GM13977 (cell line): ENCODE measurements around the gene PCBP3.
"Not testable (repeated sequence)": the region's sequence is repeated elsewhere in the genome, so short reads cannot be mapped to it uniquely, and the experiment has no call there.

Source experiments
- DNase-seq: peaks from one replicate; pipeline ENCODE4 v3.0.0; 2012; ENCODE audit warnings: low spot score
- CTCF ChIP-seq: IDR thresholded peaks from 2 replicates; pipeline ENCODE4 v1.5.1; 2012; ENCODE audit warnings: mild to moderate bottlenecking, control low read depth; ENCODE audit not compliant: insufficient read depth; ENCODE audit errors: extremely low read depth, missing control alignments
- in situ Hi-C: fragments of 300-500 bp; cut with MboI; formaldehyde crosslinking; loops from one replicate; pipeline ENCODE4 v1.12.0; 2022; ENCODE audit warnings: low sequenced_read_pairs, low pct_unique_long_range_greater_than_20kb, mixed read lengths, inconsistent platforms; ENCODE audit not compliant: unreplicated experiment

The PCBP3 gene

DNA sequence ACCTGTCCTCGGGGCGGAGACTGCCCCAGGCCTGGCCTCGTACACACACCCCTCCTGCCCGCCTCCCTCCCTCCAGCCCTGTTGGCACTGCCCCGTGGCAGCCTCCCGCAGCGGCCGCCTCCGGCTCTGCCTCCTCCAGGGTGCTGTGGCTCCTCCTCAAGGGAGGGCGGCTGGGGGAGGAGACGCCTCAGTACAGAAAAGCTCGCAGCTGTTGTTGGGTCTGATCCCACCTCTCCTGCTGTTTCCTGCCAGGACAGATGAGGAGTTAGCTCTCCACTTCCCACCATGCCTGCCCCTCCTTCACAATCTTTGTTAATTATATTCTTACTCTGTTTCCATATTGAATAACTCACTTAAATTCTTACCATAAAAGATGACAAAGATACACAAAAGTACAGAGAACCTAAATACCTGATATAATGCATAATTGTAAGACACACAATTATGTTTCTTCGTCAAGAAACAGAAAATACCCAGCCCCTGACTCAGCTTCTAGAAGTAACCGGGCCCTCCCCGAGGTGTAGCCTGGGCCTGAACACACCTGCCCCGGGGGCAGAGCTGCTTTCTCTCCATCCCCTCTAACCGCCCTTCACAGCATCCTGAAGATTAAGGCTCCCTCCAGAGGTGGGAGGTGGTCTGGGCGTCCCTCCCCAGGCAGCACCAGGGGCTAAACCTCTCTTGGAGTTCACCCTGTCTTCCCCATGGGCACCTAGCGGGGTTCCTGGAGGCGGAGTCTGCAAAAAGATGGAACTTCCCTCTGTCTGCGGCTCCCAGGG, 307.4 kb downstream of the PCBP3 start:
- DNase-seq, result no peak
- TF ChIP-seq CTCF, result no peak
- in situ Hi-C loops, result no loop called here

- in situ Hi-C loops, result no loop called here
- TF ChIP-seq CTCF, result no peak
- no peak for DNase-seq
These were observed 308.2 kb downstream of the PCBP3 start for GRCh38 chr21:45951676-45952075.

DNA sequence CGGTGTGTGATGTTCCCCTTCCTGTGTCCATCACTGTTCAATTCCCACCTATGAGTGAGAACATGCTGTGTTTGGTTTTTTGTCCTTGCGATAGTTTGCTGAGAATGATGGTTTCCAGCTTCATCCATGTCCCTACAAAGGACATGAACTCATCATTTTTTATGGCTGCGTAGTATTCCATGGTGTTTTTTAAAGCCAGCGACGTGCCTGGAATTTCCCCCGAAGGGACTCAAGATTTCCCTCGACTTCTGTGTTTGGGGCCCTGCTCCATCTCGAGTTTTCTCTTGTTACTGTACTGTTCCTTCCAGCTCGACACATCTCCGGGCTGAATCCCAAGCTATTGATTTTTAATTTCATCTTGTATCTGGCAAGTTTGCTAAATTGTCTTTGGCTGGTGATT, 309.0 kb downstream of the PCBP3 start:
- DNase-seq, in situ Hi-C loops: not testable (repeated sequence)

DNA sequence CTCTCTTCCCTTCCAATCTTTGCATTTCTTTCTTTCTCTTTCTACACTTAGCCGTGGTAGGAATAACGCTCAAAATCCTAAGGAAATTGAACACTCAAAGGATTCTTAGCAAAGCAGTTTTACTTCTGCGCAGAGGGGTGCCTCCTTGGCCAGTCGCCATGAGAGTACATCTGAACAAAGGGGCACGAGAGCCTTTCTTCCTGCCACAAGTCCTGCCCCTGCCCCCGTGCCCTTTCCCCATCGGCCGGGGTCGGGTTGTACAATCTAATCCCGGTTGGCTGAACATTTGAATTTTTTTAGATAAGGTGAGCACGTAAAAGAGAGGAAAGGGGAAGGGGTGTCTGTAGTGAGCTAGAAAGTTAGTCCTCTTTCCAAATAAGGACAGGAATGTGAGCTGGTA, 309.4 kb downstream of the PCBP3 start:
- no peak for TF ChIP-seq CTCF
- in situ Hi-C loops, result no loop called here
- DNase-seq, result no peak

DNA sequence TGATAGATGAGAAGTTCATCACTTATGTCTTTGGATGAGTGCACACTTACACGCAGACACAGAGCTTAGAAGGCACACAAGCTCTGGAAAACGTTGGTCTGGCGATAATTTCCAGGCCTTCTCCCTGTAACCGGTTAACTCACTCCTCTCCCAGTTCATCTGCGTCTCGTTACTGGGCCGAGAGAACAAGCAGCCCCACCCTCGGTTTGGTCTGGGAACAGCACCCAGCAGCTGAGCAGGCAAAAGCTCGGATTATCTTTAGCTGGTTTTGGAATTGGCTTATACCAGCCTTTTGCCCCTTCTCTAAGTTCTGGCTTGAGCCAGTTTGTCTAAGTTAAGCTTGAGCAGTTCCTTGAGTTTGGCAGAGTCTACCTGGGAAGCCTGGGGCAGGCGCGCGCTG, 310.7 kb downstream of the PCBP3 start:
- in situ Hi-C loops, result no loop called here
- DNase-seq, result no peak
- TF ChIP-seq CTCF, result no peak

DNA sequence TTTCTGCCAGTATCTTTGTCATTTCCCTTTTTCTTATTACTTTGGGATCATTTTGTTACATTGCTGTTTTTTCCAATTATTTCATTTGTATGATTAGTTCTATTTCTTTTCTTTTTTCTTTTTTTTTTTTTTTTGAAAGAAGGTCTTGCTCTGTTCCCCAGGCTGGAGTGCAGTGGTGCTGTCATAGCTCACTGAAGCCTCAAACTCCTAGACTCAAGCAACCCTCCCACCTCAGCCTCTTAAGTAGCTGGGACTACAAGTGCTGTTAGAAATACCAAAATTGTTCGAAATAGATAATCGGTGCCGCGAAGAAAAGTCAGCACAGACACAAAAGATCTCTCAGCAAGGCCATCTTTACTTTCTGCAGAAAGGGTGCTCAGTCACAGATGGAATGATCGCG, 311.4 kb downstream of the PCBP3 start:
- TF ChIP-seq CTCF, result no peak
- in situ Hi-C loops, result no loop called here
- DNase-seq, result no peak

DNA sequence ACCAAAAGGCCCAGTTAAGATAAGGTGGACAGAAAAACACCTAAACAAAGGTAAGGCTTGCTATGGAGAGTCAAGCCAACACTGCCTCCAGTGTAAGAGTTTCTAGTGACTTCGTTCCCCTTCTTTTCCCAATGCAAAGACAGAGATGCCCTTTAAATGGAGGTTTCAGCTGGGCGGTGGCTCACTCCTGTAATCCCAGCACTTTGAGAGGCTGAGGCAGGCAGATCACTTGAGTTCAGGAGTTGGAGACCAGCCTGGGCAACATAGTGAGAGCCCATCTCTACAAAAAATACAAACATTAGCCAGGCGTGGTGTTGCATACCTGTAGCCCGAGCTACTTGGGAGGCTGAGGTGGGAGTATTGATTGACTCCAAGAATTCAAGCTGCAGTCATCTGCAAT, 314.0 kb downstream of the PCBP3 start:
- in situ Hi-C loops, result no loop called here
- TF ChIP-seq CTCF, result no peak

More for the DNA sequence above, 314.0 kb downstream of the PCBP3 start:
- no peak for DNase-seq
